22Rv1 (cell line): Measurements from ENCODE around the gene SPN.
"Not testable (repeated sequence)": the region's sequence is repeated elsewhere in the genome, so short reads cannot be mapped to it uniquely, and the experiment has no call there.

Source experiments
- H3K27ac ChIP-seq: fragments of 450-650 bp; 2 replicates; pipeline ENCODE4 v1.5.1; 2017
- ZFX ChIP-seq: fragments of 450-650 bp; IDR thresholded peaks from 2 replicates; pipeline ENCODE4 v1.6.1; 2017; ENCODE audit warnings: antibody characterized with exemption, borderline replicate concordance
- TF ChIP-seq, protein P1 (sequence below): fragments of 450-650 bp; IDR thresholded peaks from 2 replicates; pipeline ENCODE4 v1.5.1; 2017; ENCODE audit warnings: mild to moderate bottlenecking

Gene SPN

GRCh38 chr16:29701214-29701555 lies 38.1 kb downstream of the SPN start:
- TF ChIP-seq ZFX = no peak
- TF ChIP-seq, protein P1, sequence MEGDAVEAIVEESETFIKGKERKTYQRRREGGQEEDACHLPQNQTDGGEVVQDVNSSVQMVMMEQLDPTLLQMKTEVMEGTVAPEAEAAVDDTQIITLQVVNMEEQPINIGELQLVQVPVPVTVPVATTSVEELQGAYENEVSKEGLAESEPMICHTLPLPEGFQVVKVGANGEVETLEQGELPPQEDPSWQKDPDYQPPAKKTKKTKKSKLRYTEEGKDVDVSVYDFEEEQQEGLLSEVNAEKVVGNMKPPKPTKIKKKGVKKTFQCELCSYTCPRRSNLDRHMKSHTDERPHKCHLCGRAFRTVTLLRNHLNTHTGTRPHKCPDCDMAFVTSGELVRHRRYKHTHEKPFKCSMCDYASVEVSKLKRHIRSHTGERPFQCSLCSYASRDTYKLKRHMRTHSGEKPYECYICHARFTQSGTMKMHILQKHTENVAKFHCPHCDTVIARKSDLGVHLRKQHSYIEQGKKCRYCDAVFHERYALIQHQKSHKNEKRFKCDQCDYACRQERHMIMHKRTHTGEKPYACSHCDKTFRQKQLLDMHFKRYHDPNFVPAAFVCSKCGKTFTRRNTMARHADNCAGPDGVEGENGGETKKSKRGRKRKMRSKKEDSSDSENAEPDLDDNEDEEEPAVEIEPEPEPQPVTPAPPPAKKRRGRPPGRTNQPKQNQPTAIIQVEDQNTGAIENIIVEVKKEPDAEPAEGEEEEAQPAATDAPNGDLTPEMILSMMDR = no peak
- H3K27ac ChIP-seq = no peak overlapping the region

- no peak overlapping the region for H3K27ac ChIP-seq
- TF ChIP-seq, protein P1 = no peak
- no peak for TF ChIP-seq ZFX
Observed at GRCh38 chr16:29702269-29702668, 39.2 kb downstream of the SPN start.

- TF ChIP-seq ZFX = no peak
- TF ChIP-seq, protein P1 = no peak
- H3K27ac ChIP-seq = no peak overlapping the region
Observed at GRCh38 chr16:29705030-29705429, 42.0 kb downstream of the SPN start.

DNA sequence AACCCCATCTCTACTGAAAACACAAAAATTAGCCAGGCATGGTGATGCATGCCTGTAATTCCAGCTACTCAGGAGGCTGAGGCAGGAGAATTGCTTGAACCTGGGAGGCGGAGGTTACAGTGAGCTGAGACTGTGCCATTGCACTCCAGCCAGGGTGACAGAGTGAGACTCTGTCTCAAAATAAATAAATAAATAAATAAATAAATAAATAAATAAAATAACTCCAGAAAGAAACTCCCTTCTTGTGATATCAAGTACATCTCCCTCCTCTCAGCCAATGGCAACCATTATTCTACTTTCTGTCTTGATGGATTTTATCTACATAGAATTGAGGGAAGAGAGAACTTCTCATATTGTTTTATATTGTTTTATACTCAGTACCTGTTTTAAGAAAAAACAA lies 44.1 kb downstream of the SPN start:
- H3K27ac ChIP-seq = not testable (repeated sequence)

DNA sequence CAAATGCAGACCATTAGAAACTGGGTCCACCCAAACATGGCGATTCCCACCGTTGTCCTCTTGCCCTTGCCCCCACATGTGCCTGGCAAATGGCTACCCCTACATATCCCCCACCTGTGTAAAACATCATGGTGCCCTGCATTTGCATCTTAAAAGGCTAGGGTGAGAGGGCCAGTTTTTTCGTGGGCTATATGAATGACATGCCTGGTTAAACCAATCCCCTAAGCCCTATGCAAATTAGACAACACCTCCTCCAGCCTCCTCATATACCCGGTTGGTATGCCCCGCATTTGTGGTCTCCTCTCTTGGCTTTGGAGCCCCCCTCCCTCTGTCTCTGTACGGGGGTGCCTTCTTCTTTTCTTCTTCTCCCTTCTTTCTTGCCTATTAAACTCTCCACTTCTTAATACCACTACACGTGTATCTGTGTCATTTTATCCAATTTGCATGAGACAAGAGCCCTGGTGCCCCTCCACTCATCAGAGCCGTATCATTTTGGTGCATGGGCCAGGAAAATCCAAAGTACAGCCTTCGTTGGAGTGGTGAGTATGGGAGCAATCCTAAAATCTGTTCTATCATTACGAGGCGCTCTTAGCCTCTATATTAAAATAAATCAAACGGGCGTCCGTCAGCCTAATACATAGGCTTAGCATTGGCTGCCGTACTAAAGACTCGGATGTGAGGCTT lies 46.0 kb downstream of the SPN start:
- no peak for TF ChIP-seq ZFX
- TF ChIP-seq, protein P1 = no peak
- H3K27ac ChIP-seq = no peak overlapping the region

DNA sequence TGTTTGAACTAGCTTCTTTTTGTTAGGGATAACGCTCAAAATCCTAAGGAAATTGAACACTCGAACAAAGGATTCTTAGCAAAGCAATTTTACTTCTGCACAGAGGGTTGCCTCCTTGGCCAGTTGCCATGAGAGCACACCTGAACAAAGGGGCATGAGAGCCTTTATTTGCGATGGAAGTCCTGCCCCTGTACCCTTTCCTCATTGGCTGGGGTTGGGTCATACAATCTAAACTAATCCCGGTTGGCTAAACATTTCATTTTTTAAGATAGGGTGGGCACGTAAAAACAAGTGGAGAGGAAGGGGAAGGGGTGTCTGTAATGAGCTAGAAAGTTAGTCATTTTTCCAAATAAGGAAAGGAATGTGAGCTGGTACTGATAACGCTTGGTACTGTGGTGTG lies 46.6 kb downstream of the SPN start:
- not testable (repeated sequence) for H3K27ac ChIP-seq

DNA sequence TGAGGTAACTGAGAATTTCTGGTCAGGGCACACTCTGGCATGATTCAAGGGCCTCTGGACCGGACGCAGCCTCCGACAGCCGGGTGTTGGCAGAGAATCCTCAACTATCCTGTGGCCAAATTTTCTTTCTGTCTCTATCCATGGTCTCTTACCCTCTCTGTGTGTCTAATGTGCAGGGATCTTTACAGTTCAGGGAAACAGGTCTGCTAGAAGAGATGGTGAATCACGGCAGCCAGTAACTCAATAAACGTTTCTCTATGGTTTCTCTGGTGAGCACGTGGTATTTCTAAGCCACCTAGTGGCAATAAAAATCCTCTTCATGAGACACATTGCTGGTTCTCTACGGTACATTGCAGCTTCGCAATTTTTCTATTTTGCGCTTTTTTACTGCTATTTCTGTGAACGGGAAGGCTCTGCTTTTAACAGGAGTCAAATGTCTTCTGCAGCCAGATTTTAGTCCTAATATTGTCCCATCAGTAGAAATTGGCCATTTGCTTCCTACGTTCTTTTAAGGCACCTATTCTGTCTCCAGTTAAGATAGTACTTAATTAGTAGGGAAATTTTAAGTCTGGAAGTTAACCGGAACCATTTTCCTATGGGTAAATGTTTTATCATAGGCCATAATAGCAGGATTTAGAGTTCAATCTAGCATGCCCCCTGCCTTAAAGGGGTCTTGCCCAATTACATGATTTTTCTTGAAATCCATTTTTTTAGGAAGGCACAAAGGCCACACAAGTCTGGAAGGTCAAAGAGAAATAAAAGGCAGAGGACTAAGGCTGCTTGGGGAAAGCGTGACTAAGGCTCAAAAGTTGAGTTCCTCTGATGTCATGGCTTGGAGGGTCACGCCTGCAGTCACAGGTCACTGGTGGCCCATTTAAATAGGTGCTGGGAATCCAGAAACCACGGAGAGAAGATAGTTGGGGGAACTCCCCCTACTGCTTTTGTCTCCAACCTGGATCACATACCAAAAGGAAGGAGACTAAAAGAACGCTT lies 47.5 kb downstream of the SPN start:
- TF ChIP-seq ZFX = no peak
- TF ChIP-seq, protein P1 = peak; percentile 69
- no peak overlapping the region for H3K27ac ChIP-seq

DNA sequence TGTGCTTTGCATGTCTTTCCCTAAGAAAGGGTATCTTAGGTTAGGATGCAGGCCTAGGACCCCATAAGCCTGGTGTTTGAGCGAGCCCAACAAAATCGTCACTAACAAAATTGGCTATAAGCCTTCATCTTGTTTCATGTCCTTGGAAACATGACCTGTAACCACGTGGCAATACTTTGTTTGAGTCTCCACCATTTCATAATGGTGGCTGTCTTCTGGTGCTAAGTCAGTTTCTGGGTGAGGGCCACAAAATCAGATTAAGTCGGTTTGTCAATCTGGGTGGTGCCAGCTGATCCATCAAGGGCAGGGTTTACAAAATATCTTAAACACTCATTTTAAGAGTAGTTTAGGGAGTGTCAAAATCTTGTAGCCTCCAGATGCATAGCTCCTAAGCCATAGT lies 49.8 kb downstream of the SPN start:
- TF ChIP-seq, protein P1 = no peak
- no peak for TF ChIP-seq ZFX
- H3K27ac ChIP-seq = no peak overlapping the region
